ENCODE data around the gene RFC3.
A peak's percentile ranks its signal among the peaks of the same experiment; 100 is the strongest.
"Not testable (repeated sequence)": the region's sequence is repeated elsewhere in the genome, so short reads cannot be mapped to it uniquely, and the experiment has no call there.

The RFC3 gene

DNA sequence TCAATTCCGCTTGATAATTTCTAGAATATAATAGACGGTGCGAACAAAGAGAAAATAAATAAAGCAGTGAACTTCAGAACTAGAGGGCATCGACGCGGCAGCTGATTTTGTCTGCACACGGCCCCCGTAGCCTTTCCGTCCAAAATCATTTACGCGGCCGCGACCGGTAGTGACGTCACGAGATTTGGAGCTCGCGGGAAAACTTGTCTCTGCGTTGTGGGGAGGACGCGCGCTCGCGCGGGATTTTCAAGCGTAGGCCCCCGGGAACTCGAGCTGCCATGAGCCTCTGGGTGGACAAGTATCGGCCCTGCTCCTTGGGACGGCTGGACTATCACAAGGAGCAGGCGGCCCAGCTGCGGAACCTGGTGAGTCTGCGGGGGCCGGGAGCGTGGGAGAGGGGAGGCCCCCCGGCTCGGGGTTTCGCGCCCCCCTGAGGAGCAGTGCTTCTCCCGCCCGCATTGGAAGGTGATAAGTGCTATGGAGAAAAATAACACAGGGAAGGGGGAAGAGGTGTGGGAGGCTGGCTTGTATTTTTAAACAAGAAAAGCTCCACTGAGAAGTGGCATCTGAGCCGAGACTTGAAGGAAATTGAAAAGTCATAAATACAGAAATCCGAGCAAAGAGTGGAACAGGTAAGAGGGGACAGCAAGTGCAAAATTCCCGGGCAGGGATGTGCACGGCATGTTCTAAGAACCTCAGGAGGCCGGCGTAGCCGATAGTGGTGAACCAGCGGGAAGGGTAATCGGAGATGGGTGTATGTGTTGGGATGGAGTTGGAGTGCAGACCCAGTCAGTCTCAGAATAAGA is at the start of gene RFC3:
Gene RFC3, plus strand, starts transcription at position 249 of the 806 bp plus-strand sequence. Its CDS starts 30 bp downstream, at position 279.
- DNase-seq: peak; percentile 91 to 93

- no peak for DNase-seq
These were observed 46.7 kb upstream of the RFC3 start for GRCh38 chr13:33771296-33771695.

DNA sequence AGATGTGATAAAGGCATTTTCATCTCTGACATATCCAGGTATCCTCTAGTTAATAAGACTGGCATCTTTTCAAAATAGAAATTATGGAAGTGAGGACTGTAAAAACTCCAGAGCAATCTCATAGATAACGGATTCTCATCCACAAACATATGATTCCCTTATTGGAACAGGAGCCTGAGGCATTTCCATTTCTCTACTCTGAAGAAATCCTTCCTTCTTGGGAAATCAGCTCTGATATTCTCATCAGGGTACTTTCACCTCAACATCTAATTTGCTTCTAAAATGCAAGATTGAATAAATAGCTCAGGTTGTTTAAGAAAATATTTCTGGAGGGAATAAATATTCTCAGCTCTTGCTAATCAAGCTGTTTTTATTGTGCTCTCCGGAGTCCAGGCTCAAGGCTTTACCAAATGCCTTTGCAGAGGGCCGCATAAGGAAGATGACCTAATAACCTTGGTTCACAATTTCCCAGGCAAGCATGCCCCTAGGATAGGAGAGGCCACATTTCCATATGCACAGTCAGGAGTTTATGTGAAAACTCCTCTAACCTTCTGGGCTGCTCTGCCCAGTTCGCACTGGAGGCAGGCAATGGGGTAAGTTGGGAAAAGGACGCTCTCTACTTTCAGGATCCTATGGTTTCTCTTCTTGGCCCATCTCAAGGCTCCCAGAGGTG is 44.0 kb upstream of the RFC3 start:
- no peak for DNase-seq

- no peak for DNase-seq
These were observed 42.4 kb upstream of the RFC3 start for GRCh38 chr13:33775339-33776108.

DNA sequence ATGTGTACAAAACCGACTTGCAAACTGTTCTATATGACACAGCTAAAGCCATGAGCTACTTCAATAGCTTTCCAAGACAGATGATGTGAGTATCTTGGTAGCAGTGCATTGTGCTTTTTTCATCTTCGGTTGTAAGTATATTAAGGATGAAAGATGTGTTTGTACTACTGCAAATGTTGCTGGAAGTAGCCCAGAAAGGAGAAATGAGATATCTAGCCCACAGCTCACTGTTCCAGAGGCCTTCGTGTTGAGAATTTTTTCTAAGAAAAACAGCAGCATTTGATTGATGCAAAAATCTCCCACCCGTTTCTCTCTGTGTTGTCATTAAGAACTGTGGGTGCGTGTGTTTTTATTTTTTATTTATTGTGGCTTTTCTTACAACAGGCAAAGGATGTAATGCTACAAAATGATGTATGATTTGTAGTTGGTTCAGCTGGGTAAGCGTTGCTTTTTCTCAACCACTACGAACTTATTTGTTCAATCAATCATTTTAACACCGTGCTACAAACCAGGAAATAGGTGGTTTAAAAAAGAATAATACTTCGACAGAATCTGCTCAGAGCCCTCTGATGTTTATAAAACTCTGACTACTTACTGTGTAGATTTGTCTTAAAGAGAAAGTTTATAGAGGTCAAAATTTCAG is 41.6 kb upstream of the RFC3 start:
- DNase-seq: no peak

DNA sequence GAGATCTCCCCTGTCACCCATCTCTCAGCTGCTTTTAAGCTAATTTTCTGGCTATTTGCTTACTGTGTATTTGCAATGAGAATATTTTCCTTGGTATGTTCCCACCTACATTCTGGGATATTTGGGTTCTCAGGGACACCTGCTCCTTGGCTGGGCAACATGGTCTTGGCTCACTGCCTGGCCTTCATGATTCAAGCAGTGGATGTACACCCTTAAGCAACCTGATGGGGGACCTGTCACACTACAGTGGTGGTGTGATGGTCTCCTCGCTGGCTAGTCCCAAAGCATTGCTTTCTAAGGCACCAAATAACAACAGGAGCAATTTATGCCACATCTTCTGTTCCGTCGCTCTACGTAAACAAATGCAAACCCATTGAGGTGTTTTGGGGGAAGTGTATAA is 35.3 kb upstream of the RFC3 start:
- no peak for DNase-seq

- DNase-seq: not testable (repeated sequence)
These were observed 34.7 kb upstream of the RFC3 start for GRCh38 chr13:33783212-33783611.

GRCh38 chr13:33784738-33785137 is 33.2 kb upstream of the RFC3 start:
- DNase-seq: no peak

DNA sequence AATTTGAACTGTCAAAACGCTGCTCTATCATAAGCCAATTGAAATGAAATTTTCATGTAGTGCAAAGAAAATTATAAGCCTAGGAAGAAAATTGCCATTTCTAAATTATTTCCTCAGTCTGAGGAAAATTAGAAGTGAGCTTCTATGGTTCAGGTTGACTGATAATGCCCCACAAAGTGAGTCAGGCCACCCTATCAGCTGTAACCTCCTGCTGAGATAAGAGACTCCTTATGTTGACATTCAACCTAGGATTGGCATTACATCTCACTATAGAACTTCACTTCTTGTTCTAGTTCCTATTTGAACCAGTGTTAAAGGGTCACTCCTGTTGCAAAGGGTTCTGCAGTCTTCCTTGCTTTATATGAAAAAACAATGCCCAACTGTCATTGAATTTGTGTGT is 32.6 kb upstream of the RFC3 start:
- DNase-seq: no peak

- DNase-seq: peak in 1 of 2 donors; percentile 47
These were observed 30.8 kb upstream of the RFC3 start for GRCh38 chr13:33787051-33787591.

GRCh38 chr13:33789066-33789606 is 28.8 kb upstream of the RFC3 start:
- DNase-seq: no peak

GRCh38 chr13:33789739-33790138 is 28.2 kb upstream of the RFC3 start:
- DNase-seq: no peak

GRCh38 chr13:33793726-33794125 is 24.2 kb upstream of the RFC3 start:
- DNase-seq: no peak

- DNase-seq: no peak
These were observed 23.4 kb upstream of the RFC3 start for GRCh38 chr13:33794576-33794975.

GRCh38 chr13:33796095-33796494 is 21.9 kb upstream of the RFC3 start:
- DNase-seq: no peak

DNA sequence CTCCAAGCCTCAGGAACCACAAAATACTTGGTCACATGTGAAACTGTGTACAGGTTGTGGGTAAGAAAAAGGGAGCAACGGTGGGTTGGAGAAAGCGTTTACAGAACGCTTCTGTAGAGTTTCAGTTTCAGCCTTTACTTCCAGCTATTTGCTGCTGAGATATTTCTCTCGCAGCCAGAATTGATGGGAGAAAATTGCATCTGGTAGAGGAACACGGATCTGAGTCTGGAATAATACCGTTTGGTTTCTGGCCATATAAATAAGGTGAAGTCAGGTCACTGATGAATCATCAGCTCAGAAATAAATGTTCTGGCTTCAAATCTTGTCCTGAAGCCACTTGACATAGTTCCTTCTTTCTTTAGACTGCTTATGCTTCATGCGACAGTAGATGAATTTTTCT is 20.3 kb upstream of the RFC3 start:
- DNase-seq: no peak

GRCh38 chr13:33798023-33798422 is 19.9 kb upstream of the RFC3 start:
- no peak for DNase-seq

- no peak for DNase-seq
These were observed 17.9 kb upstream of the RFC3 start for GRCh38 chr13:33799950-33800592.

DNA sequence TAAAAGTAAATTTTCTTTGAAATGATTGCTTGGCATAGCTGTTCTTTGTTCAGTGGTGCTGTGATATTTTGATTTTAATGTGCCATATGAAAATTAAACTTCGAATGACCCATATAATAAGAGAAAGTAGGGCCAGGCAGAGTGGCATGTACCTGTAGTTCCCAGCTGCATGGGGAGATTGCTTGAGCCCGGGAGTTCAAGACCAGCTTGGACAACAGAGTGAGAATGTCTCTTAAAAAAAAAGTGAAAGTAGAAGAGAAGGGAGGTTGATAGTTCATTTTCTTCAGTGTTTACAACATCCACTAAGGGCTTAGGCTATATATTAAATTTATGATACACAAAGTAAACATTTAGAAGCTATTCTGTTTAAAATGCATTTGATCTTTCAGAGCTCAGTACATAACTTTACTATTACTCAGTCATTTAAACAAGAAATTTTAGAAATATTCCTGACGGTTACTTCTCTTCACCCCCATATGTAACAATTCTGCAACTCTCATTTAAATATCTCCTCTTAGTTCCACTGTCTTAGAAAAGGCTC is 17.2 kb upstream of the RFC3 start:
- DNase-seq: no peak

GRCh38 chr13:33806470-33807248 is 11.3 kb upstream of the RFC3 start:
- no peak for DNase-seq

DNA sequence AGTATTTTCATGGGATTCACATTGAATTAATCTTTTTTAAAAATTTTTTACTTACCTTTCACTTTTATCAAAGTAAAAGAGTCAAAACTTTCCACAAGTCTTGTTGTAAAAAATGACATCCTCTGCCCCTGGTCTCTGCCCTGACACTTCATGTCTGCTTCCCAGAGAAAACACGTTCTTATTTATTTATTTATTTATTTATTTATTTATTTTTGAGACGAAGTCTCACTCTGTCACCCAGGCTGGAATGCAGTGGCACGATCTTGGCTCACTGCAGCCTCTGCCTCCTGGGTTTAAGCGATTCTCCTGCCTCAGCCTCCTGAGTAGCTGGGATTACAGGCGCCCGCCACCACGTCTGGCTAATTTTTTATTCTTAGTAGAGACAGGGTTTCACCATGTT is 5.1 kb upstream of the RFC3 start:
- not testable (repeated sequence) for DNase-seq
